DND-41 (cell line): ENCODE measurements around the gene IFI27L1.

ENCODE experiments used
- CTCF ChIP-seq: IDR thresholded peaks from 2 replicates; pipeline ENCODE4 v1.5.1; 2012; ENCODE audit warnings: borderline replicate concordance, low read length, moderate library complexity, mild to moderate bottlenecking; ENCODE audit not compliant: poor library complexity, severe bottlenecking; ENCODE audit errors: extremely low read depth
- EZH2 ChIP-seq: IDR thresholded peaks from 3 replicates; pipeline ENCODE4 v1.6.1; 2012; ENCODE audit warnings: borderline replicate concordance, low read depth, mild to moderate bottlenecking, moderate library complexity, low read length, inconsistent platforms; ENCODE audit not compliant: severe bottlenecking

- no peak for TF ChIP-seq CTCF
- TF ChIP-seq EZH2, result no peak
Measured at GRCh38 chr14:94031883-94032279, 49.2 kb upstream of the IFI27L1 start.
